HG02759 (cell line): ENCODE measurements around the gene CENPW.

Experiments
- ATAC-seq: cut with Tn5 transposase; IDR thresholded peaks from one replicate; pipeline ENCODE4 v1.9.1; 2021; ENCODE audit warnings: mild to moderate bottlenecking, moderate library complexity; ENCODE audit not compliant: unreplicated experiment

CENPW gene

GRCh38 chr6:126372626-126373025, 32.7 kb downstream of the CENPW start:
- ATAC-seq = no peak

GRCh38 chr6:126373344-126373743, 33.4 kb downstream of the CENPW start:
- no peak for ATAC-seq

GRCh38 chr6:126374372-126374771, 34.5 kb downstream of the CENPW start:
- no peak for ATAC-seq

GRCh38 chr6:126376682-126377081, 36.8 kb downstream of the CENPW start:
- ATAC-seq = no peak

GRCh38 chr6:126377594-126378153, 37.8 kb downstream of the CENPW start:
- no peak for ATAC-seq

GRCh38 chr6:126380072-126380583, 40.2 kb downstream of the CENPW start:
- ATAC-seq = no peak

GRCh38 chr6:126381498-126381897, 41.6 kb downstream of the CENPW start:
- ATAC-seq = no peak

- ATAC-seq = no peak
Observed at GRCh38 chr6:126383203-126383602, 43.3 kb downstream of the CENPW start.

- ATAC-seq = no peak
Observed at GRCh38 chr6:126385536-126385935, 45.6 kb downstream of the CENPW start.

- ATAC-seq = no peak
Observed at GRCh38 chr6:126388104-126388598, 48.2 kb downstream of the CENPW start.

GRCh38 chr6:126396131-126396530, 56.2 kb downstream of the CENPW start:
- ATAC-seq = no peak
